ENCODE measurements around the gene HOMER1.

DNA sequence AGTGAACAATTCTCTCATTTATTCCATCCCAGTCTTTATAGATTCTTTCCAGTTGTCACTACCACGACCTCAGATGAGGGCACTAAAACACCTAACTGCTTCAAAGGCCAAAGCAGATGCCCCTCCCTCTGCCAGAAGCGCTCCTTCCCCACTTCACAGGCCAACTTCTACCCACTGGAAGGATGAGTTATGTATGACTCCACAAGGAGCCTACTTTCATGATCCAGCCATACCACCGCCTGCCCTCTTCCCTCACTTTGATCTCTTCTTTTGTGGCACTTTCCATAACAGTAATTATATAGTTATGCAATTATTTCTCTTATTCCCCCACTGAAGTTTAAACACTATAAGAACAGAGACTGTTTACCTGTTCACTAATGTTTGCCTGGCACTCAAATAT, 93.7 kb downstream of the HOMER1 start:
- TF ChIP-seq, protein P1, sequence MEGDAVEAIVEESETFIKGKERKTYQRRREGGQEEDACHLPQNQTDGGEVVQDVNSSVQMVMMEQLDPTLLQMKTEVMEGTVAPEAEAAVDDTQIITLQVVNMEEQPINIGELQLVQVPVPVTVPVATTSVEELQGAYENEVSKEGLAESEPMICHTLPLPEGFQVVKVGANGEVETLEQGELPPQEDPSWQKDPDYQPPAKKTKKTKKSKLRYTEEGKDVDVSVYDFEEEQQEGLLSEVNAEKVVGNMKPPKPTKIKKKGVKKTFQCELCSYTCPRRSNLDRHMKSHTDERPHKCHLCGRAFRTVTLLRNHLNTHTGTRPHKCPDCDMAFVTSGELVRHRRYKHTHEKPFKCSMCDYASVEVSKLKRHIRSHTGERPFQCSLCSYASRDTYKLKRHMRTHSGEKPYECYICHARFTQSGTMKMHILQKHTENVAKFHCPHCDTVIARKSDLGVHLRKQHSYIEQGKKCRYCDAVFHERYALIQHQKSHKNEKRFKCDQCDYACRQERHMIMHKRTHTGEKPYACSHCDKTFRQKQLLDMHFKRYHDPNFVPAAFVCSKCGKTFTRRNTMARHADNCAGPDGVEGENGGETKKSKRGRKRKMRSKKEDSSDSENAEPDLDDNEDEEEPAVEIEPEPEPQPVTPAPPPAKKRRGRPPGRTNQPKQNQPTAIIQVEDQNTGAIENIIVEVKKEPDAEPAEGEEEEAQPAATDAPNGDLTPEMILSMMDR (IDR thresholded peaks at IDR 0.05) = no peak
- no peak for TF ChIP-seq POLR2A (IDR thresholded peaks at IDR 0.05)
- TF ChIP-seq EP300 (IDR thresholded peaks at IDR 0.05) = no peak
